ENCODE data around the gene NEUROD4.
A peak's percentile ranks its signal among the peaks of the same experiment; 100 is the strongest.
"Not testable (repeated sequence)": the region's sequence is repeated elsewhere in the genome, so short reads cannot be mapped to it uniquely, and the experiment has no call there.

The NEUROD4 gene, protein sequence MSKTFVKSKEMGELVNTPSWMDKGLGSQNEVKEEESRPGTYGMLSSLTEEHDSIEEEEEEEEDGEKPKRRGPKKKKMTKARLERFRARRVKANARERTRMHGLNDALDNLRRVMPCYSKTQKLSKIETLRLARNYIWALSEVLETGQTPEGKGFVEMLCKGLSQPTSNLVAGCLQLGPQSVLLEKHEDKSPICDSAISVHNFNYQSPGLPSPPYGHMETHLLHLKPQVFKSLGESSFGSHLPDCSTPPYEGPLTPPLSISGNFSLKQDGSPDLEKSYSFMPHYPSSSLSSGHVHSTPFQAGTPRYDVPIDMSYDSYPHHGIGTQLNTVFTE

GRCh38 chr12:55019784-55020183 lies at the start of gene NEUROD4:
TSS of gene NEUROD4 (plus strand) at chr12:55019974. CDS start at chr12:55026440, 6,466 bp downstream.
- DNase-seq, result no peak

GRCh38 chr12:54970741-54971140 lies 49.0 kb upstream of the NEUROD4 start:
- DNase-seq, result no peak

GRCh38 chr12:54973556-54973955 lies 46.2 kb upstream of the NEUROD4 start:
- DNase-seq, result no peak

- no peak for DNase-seq
These were observed 45.5 kb upstream of the NEUROD4 start for GRCh38 chr12:54974279-54974678.

DNA sequence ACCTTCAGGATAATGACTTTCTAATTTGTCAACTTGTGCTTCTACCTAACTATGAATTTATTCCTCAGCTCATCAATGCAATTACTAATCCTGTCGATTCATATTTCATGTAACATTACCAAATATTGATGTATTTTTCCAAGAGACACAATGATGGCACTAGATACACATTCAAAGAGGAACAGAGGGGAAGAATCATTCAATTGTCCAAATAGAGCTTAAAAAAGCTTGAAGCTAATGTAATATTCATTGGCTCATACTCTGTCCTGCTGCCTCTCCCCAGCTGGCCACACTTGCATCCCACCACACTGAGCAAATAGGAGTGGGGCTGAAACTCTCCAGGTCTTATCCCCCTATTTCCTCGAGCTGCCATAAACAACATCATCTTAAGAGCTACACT lies 44.5 kb upstream of the NEUROD4 start:
- no peak for DNase-seq

DNA sequence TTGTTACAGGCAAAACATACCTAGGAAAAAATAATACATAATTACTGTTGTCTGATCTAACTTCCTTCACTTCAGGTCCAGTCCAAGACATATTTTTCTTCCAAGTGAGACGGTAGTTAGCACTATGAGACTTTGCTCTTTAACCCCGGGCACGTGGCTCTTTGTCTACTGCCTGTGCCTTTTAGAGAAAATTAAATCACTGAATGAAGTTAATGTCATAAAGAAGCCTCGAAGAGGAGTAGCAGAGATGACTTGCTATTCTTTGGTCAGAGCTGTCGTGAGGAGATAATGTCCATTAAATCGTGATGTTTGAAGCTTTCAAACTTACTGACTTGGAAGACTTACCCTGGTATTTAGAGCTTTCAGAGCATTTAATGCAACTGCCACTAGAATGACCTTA lies 43.9 kb upstream of the NEUROD4 start:
- DNase-seq, result no peak

DNA sequence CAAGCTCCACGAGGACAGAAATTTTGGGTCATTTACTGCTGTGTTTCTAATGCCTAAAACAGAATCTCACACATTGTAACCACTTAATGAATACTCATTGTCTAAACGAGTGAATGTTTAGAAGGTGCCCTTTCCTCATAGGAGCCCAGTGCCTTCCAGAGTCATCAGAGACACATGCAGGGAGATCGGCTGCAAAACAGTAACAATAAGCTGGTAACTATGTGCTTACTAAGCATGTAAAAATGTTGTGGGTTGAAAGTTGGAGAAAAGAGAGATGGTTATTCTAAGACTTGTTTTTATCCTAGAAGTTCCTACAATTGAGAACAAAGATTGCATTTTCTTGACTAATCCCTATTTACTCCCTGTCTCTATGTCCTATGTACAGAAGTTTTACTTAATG lies 42.6 kb upstream of the NEUROD4 start:
- no peak for DNase-seq

DNA sequence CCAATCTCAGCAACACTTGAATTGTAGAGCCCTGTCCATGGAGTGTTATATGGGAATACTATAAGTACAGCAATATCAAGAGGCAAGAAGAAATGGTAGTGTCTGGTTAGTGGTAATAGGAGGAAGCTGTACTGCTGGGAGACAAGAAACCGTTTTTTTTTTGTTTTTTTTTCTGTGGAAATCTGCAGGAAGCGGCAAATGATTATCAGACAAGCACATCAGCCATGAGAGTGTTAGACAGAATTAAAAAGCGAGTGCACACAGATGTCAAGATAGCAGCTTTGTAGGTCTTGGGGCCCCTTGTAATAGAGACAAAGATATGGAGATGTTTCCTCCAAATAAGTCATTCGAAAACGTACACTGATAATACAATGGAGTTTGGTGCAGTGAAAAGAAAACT lies 41.9 kb upstream of the NEUROD4 start:
- DNase-seq, result no peak

GRCh38 chr12:54980341-54980740 lies 39.4 kb upstream of the NEUROD4 start:
- no peak for DNase-seq

DNA sequence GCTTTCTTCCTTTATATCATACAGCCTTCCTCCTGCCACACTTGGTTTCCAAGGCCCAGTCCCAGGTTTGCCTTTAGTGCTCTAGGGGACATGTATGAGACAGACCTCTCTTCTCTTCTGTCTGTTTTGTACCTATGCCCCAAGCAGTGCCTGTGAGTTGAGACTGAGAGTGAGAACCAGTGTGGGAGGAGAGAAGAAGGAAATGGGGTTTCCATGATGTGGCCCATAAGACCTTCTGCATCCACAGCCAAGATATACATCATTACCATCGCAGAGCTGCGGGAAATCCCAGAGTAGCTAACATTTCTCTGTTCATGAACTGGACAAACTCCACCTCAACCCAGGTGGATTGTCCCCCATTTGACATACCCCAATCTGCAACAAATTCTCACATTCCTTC lies 38.0 kb upstream of the NEUROD4 start:
- DNase-seq, result no peak

- no peak for DNase-seq
These were observed 36.2 kb upstream of the NEUROD4 start for GRCh38 chr12:54983536-54984101.

GRCh38 chr12:54984658-54985376 lies 35.0 kb upstream of the NEUROD4 start, which contains the start of gene TESPA1:
TSS of gene TESPA1 (minus strand) at chr12:54984762. CDS start at chr12:54974562, 10,200 bp downstream.
- DNase-seq, result peak; percentile 51

GRCh38 chr12:54986773-54987172 lies 33.0 kb upstream of the NEUROD4 start:
- DNase-seq, result not testable (repeated sequence)

- no peak for DNase-seq
These were observed 32.1 kb upstream of the NEUROD4 start for GRCh38 chr12:54987611-54988231.

DNA sequence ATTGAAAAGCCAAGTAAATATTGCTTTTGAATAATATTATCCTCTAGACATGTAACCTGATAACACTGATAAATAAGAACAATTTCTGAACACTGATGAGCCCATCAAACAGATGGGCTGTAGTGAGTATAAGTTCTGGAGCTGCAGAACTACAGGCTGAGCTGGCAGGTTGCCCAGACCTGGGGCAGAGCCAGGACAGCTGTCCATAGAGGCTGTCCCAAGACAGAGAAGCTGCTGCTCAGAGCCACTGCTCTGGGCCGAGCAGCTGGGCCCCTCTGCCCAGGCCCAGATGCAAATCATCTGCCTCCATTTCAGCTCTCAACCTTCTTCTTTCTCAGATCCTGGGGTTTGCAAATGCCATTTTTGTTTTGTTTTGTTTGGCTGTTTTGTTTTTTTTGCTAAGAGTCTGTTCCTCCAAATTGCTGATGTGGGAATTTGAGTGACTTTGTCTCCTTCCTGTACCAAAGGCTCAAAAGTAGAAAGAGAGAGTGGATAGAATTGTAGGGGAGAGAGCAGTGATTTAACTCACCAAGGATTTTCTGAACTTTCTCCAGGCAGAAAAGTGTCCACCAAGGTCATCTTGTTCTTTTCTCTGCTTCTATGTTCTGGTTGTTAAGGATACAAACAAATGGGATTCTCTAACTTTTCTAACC lies 31.2 kb upstream of the NEUROD4 start:
- no peak for DNase-seq

DNA sequence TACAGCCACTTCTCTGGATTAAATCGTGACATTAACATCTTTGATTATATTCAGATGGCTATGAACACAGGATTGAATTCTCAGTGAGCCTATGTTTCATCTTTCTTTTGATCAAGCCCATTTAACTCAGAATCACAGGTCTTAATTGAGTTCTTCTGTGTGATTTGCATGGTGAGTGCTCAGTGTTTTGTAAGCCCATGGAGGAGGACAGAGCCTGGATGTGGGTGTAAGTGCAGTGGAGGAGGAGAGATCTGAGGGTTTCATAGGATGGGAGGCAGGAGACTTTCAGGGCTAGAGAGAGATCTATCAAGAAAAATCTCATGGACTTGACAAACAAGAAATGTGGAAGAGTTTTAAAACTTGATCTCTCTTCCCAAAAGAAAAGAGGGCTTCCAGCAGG lies 29.9 kb upstream of the NEUROD4 start:
- no peak for DNase-seq

DNA sequence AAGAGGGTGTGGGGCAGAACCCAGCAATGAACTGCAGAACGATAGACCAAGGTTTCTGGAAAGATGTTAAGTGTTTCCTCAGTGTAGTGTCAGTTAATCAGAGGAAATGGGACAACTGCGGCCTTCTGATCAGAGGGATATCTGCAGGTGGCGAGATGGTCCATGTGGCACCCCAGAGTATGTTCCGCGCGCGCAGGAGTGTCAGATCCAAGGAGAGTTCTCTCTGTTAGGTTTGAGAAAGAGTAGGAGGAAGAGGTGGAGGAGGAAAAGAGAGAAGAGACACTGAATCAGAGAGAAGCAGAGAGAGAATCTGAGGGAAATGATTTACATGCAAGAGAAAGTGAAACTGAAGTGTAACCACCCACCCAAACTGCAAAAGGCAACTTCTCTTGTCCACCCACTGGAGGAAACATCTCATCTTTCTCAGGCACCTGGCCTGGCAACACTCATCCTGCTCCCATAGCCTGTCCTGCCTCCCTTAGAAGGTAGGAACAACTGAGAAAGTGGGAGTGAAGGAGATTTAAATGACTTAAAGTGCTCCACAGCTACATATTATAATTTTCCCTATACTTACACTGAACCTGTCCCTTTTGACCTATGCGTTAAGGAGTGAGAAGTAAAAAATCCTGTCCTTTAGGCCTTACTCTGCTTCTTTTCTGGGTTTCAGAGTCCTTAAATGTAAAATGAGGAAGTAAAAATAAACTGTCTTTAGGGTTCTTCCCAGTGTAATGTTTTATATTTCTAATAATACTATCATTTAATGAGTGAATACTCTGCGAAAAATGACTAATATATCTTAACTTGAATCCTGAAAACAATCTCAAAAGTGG lies 28.4 kb upstream of the NEUROD4 start:
- no peak for DNase-seq

DNA sequence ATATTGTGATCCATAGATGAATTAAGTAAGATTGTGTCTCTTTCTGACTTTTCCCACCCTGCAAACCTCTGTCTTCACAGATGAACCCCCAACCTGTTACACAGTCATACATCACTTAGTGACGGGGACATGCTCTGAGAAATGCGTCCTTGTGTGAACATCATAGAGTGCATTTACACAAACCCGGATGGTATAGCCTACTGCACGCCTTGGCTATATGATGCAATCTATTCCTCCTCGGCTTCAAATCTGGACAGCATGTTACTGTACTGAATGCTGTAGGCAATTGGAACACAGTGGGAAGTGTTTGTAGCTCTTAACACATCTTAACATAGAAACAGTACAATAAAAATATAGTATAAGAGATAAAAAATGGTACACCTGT lies 27.8 kb upstream of the NEUROD4 start:
- no peak for DNase-seq

DNA sequence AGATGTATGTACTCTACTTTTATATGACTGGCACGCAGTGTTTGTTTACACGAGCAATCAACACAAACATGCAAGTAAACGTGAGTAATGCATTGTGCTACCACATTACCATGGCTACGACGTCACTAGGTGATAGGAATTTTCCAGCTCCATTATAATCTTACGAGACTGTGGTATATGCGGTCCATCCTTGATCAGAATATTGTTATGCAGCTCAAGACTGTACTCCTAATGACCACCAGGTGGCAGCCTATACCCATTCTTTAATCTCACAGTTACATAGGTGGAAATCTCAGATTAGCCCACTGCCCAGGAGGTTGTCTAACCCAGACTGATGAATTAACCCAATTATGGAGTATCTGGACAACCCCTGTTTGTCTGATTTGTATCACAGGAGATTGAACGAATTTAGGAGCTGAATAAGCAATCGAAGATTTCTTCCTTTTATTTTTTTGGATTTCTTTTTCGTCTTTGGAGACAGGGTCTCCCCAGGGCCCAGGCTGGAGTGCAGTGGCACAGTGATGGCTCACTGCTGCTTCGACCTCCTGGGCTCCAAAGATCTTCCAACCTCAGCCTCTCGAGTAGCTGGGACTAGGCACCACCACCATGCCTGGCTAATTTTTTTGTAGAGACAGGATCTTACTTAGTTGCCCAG lies 26.5 kb upstream of the NEUROD4 start:
- no peak for DNase-seq

DNA sequence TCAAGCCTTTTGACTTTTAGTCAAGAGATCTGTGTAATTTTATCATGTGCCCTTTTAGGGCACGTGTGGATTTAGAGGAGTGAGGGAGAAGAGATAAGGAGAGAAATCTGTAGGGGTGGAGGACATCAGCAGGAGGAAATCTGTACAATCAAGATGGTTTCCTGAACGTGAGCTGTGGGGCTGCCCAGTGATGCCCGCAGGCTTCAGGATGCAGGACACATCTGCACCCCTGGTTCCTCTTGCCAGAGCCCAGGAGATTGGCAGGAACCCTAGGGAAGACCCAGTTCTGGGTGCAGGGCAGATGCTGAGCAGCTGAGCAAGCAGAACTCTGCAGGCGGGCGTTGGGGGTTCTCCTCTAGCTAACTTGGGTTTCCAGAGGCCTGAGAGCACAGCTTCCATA lies 23.6 kb upstream of the NEUROD4 start:
- no peak for DNase-seq

DNA sequence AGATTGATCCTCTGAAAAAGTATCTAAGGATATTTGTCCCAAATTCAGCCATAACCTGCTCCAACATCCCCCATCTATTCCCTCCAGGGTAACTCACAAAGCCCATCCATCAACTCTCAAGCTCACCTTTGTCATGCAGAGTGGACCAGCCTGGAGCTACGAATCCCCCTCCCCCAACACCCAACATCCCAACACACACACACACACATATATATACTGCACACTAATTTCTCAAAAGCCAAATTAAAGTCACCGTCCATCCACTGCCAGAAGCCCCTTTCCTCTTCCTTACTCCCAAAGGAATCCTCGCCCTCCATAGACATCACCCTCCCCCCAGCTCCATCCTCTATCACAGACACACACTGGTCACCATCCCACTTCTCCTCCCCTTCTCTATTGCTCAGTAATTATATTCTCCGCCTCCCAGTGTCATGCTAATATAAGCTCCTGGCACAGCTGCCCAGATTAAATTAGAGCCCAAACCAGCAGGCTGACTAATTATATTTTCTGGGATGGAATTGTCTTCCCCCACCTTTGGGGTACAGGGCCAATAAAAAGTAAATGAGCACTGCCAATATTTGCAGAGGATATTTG lies 21.7 kb upstream of the NEUROD4 start:
- no peak for DNase-seq

Measured in SIG-M5 (cell line).